Measurements from ENCODE around the gene TUT7. TPM values are rescaled to one million over a fixed set of nuclear protein-coding genes. Genes with fewer than 3 reads are reported as not detected.

The TUT7 gene
- total RNA-seq, 3 donors from 2014 or later: 59.5 to 95.4 (median 65.2) TPM

DNA sequence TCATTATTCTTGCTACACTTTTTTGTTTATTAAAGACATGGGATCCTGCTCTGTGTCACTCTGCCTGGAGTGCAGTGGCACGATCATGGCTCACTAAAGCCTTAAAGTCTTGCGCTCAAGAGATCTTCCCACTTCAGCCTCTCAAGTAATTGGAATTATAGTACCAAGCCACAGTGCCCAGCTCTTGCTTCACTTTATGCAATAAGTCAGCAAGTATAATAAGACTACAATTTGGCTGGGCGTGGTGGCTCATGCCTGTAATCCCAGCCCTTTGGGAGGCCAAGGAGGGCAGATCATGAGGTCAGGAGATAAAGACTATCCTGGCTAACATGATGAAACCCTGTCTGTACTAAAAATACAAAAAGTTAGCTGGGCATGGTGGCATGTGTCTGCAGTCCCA, 100.6 kb downstream of the TUT7 start:
- Histone ChIP-seq H3K4me1 (no peaks in the 10 kb centered on the region), H3K36me3 (no peaks in the 10 kb centered on the region), H3K27me3 (no peaks in the 10 kb centered on the region), H3K27ac (no peak overlapping the region), H3K9me3 (peaks cover 3 to 14% of the 10 kb centered on the region in 2 donors), H3K4me3 (no peak overlapping the region)
- DNase-seq (ENCODE audit: low spot score in 2 of 2): no peak
- intact Hi-C loops (cut with DNase I; ENCODE audit: low total_unique reads): no loop called here
- TF ChIP-seq POLR2A (IDR thresholded peaks at IDR 0.05) (no peak), POLR2AphosphoS5 (IDR thresholded peaks at IDR 0.05) (no peak)

- H3K36me3 ChIP-seq: no peaks in the 10 kb centered on the region
- no peak overlapping the region for H3K4me3 ChIP-seq
- peaks cover 3 to 14% of the 10 kb centered on the region in 2 donors for H3K9me3 ChIP-seq
- no peaks in the 10 kb centered on the region for H3K4me1 ChIP-seq
- intact Hi-C loops (cut with DNase I; ENCODE audit: low total_unique reads): no loop called here
- no peaks in the 10 kb centered on the region for H3K27me3 ChIP-seq
- DNase-seq (ENCODE audit: low spot score in 2 of 2): no peak
- no peak overlapping the region for H3K27ac ChIP-seq
- TF ChIP-seq CTCF (IDR thresholded peaks at IDR 0.05) (no peak), POLR2A (IDR thresholded peaks at IDR 0.05) (no peak), POLR2AphosphoS5 (IDR thresholded peaks at IDR 0.05) (no peak)
Measured at GRCh38 chr9:86252870-86253269, 101.3 kb downstream of the TUT7 start.

DNA sequence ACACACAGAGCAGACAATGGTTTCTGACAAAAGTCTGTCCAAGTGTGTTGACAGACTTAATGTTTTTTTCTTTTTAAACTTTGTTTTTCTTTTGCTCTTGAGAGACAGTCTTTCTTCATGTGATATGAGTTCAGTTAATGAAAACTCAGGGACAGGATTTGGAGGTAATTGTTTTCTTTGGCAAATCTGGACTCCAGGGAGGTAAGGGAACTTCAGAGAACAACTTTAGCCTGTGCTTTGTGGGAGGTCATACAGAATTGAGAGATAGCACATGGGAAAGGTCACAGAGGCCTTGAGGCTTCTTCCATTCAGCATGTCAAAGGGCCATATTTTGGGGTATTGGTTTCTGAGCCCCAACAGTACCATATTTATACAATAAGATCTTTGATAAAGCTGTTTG, 104.1 kb downstream of the TUT7 start:
- intact Hi-C loops (cut with DNase I; ENCODE audit: low total_unique reads): no loop called here
- H3K4me3 ChIP-seq: no peak overlapping the region
- no peaks in the 10 kb centered on the region for H3K27me3 ChIP-seq
- peaks cover 3 to 14% of the 10 kb centered on the region in 2 donors for H3K9me3 ChIP-seq
- H3K4me1 ChIP-seq: no peaks in the 10 kb centered on the region
- H3K27ac ChIP-seq: no peak overlapping the region
- TF ChIP-seq CTCF (IDR thresholded peaks at IDR 0.05) (no peak), POLR2A (IDR thresholded peaks at IDR 0.05) (no peak), POLR2AphosphoS5 (IDR thresholded peaks at IDR 0.05) (no peak)
- DNase-seq (ENCODE audit: low spot score in 2 of 2): no peak
- H3K36me3 ChIP-seq: no peaks in the 10 kb centered on the region

DNA sequence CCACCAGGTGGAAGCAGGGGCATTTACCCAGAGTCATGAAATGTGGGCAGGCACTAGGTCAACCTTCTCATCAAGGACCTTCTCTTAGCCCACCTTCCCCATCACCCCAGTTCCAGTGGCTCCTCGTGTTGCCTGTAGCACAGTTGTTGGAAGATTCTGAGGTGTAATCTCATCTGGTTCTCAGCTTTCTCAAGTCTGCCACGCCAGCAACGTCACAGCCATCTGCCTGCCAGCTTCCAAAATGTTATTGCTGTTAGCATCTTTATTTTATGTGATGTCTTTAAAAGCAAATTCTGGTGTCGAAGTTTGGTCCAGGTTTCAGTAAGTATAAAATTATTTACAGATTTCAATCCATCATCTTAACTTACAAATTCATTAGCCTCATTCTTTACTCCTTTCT, 105.5 kb downstream of the TUT7 start:
- Histone ChIP-seq H3K27ac (no peak overlapping the region), H3K4me1 (no peaks in the 10 kb centered on the region), H3K27me3 (no peaks in the 10 kb centered on the region), H3K36me3 (no peaks in the 10 kb centered on the region), H3K9me3 (peaks cover under 1 to 14% of the 10 kb centered on the region in 2 donors), H3K4me3 (no peak overlapping the region)
- intact Hi-C loops (cut with DNase I; ENCODE audit: low total_unique reads): no loop called here
- DNase-seq (ENCODE audit: low spot score in 2 of 2): no peak
- TF ChIP-seq POLR2A (IDR thresholded peaks at IDR 0.05) (no peak), POLR2AphosphoS5 (IDR thresholded peaks at IDR 0.05) (no peak), CTCF (IDR thresholded peaks at IDR 0.05) (no peak)

DNA sequence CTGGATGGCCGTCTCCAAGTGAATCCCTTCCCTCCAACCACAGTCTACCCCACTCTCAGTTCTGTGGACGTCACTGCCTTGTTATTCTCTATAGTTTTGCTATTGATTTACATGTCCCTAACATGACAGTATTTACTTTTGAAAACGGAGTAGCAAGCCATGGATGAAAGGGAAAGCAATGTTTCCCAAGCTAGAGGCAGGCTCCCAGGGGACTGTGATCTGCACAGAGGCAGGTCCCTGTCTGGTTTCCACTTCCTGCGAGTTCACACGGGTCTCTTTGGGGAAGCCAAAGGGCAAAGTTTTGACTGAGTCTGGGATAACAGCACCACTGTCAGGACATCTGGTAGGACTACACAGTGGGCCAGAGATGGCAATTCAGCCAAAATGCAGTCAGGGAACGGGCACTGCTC, 107.5 kb downstream of the TUT7 start:
- DNase-seq (ENCODE audit: low spot score in 2 of 2): no peak
- Histone ChIP-seq H3K27ac (no peak overlapping the region), H3K4me1 (peaks cover 0 to 3% of the 10 kb centered on the region in 2 donors), H3K27me3 (no peaks in the 10 kb centered on the region), H3K4me3 (no peak overlapping the region), H3K36me3 (no peaks in the 10 kb centered on the region), H3K9me3 (no peaks in the 10 kb centered on the region)
- intact Hi-C loops (cut with DNase I; ENCODE audit: low total_unique reads): no loop called here
- no peak for TF ChIP-seq CTCF (IDR thresholded peaks at IDR 0.05)
- no peak for TF ChIP-seq POLR2AphosphoS5 (IDR thresholded peaks at IDR 0.05)
- TF ChIP-seq POLR2A (IDR thresholded peaks at IDR 0.05): no peak

DNA sequence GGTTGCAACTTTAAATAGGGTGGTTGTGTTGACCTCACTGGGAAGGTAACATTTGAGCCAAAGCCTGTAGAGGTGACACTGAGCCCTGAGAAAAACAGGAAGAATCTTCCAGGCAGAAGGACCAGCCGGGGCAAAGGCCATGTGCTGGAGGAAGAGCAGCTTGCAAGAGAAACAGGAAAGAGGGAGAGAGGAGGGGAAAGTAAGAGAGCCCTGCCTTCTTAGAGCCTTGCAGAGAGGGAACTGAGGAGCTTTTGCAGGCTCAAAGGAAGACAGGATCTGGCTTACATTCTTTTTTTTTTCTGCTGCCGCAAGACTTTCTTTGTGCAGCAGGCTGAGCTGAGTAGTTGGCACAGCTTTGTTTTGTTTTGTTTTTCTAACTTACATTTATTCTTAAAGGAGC, 112.1 kb downstream of the TUT7 start:
- Histone ChIP-seq H3K27ac (no peak overlapping the region), H3K36me3 (no peaks in the 10 kb centered on the region), H3K27me3 (no peaks in the 10 kb centered on the region), H3K4me3 (no peak overlapping the region), H3K9me3 (no peaks in the 10 kb centered on the region), H3K4me1 (peaks cover 0 to 3% of the 10 kb centered on the region in 2 donors)
- TF ChIP-seq POLR2AphosphoS5 (IDR thresholded peaks at IDR 0.05) (no peak), CTCF (IDR thresholded peaks at IDR 0.05) (no peak), POLR2A (IDR thresholded peaks at IDR 0.05) (no peak)
- intact Hi-C loops (cut with DNase I; ENCODE audit: low total_unique reads): no loop called here
- DNase-seq (ENCODE audit: low spot score in 2 of 2): no peak
